Mucosa of stomach (tissue), 1 donor: ENCODE measurements around the gene TIFAB.

Source experiments
- H3K27me3 ChIP-seq: one replicate; pipeline ENCODE4 v1.7.0; 2013; ENCODE audit warnings: mild to moderate bottlenecking, low read length; ENCODE audit not compliant: control insufficient read depth, insufficient read depth
- H3K36me3 ChIP-seq: one replicate; pipeline ENCODE4 v1.7.0; 2013; ENCODE audit warnings: low read length; ENCODE audit not compliant: control insufficient read depth, insufficient read depth
- H3K4me1 ChIP-seq: one replicate; pipeline ENCODE4 v1.7.0; 2013; ENCODE audit warnings: mild to moderate bottlenecking, low read length; ENCODE audit not compliant: control insufficient read depth, insufficient read depth
- H3K4me3 ChIP-seq: one replicate; pipeline ENCODE4 v1.7.0; 2013; ENCODE audit warnings: low read length
- H3K9ac ChIP-seq: one replicate; pipeline ENCODE4 v1.7.0; 2013; ENCODE audit warnings: mild to moderate bottlenecking, low read length, moderate library complexity
- H3K9me3 ChIP-seq: one replicate; pipeline ENCODE4 v1.7.0; 2013; ENCODE audit warnings: mild to moderate bottlenecking, low read length, moderate library complexity; ENCODE audit not compliant: control insufficient read depth
- donor health status: Pancreatic carcinoma.

The TIFAB gene

DNA sequence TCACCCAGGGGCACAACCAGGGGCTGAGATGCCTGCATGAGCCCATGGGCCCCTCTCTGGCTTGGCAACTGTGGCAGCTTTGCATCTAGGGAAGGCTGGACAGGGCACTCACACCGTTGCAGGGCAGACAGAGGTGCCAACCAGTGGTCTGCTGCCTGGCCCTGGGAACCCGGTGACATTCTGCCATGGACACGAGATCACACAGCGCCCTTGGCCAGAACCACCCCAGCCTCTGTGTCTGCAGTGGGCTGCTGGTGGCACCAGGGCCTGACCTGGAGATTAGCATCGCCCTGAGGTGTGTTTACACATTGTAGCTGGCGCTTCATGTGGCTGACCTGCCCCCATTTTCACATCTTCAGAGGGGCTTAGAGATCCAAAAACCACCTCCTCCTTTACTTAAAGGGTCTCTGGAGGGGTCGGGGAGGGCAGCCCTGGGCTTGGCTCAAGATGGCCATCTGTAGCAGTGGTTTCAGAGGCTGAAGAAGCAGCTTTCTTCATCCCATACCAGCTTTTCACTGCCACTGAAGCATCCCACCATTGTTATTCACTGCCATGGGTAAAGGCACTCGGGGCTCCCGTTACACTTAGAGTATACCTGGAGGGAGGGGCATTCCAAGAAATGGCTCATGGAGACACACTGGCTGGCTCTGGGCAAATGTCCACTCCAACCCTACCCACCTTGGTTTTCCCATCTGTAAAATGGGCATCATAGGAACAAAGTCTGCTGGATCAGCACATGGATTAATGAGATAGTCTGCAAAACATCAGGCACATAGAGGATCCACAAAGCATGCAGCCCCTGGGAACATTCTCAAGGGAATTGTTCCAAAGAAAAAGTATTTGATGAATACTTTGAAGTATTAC, 16.5 kb downstream of the TIFAB start:
- H3K9ac ChIP-seq = no peak overlapping the region
- H3K4me1 ChIP-seq = peaks cover 9% of the 10 kb centered on the region
- H3K9me3 ChIP-seq = no peaks in the 10 kb centered on the region
- H3K4me3 ChIP-seq = no peak overlapping the region
- no peaks in the 10 kb centered on the region for H3K36me3 ChIP-seq
- H3K27me3 ChIP-seq = no peaks in the 10 kb centered on the region

GRCh38 chr5:135434591-135435466, 17.3 kb downstream of the TIFAB start:
- no peak overlapping the region for H3K4me3 ChIP-seq
- no peaks in the 10 kb centered on the region for H3K36me3 ChIP-seq
- H3K4me1 ChIP-seq = peaks cover 9% of the 10 kb centered on the region
- H3K9me3 ChIP-seq = no peaks in the 10 kb centered on the region
- H3K27me3 ChIP-seq = no peaks in the 10 kb centered on the region
- H3K9ac ChIP-seq = no peak overlapping the region

DNA sequence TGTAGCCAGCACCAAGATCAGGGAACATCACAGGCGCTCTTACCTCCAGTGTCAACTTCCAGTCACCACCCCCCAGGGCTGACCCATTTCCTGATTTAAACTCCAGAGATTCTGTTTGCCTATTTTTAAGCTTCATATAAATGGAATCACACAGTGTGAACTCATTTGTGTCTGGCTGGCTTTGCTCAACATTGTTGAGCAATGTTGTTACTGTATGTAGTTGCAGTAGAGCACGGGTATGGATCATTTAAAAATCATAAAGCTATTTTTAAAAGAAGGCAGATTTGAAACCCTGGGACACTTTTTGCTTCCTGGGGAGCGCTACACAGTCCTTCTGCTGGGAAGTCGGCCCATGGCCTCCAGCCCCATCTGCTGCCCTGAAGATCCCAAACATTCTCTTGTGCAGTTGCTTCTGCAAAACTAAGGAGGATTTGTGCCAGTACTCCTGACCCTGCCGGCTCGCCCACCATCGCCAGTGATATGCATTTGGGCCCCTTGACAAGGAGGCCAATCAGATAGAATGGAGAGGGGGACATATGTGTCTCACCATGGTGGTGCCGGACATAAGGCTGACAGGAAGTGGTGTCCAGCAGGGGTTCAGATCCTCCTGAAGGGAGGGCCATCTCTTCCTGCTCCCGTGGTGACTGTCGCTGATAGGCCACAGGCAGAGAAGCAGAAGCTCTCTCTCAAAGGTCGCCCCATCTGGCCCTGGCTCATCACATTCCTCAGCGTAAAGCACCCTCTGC, 18.3 kb downstream of the TIFAB start:
- no peak overlapping the region for H3K9ac ChIP-seq
- H3K4me3 ChIP-seq = no peak overlapping the region
- H3K9me3 ChIP-seq = no peaks in the 10 kb centered on the region
- H3K36me3 ChIP-seq = no peaks in the 10 kb centered on the region
- H3K27me3 ChIP-seq = no peaks in the 10 kb centered on the region
- H3K4me1 ChIP-seq = peaks cover 9% of the 10 kb centered on the region

- H3K4me3 ChIP-seq = no peak overlapping the region
- no peaks in the 10 kb centered on the region for H3K27me3 ChIP-seq
- no peak overlapping the region for H3K9ac ChIP-seq
- no peaks in the 10 kb centered on the region for H3K4me1 ChIP-seq
- no peaks in the 10 kb centered on the region for H3K36me3 ChIP-seq
- peaks cover 5% of the 10 kb centered on the region for H3K9me3 ChIP-seq
Observed at GRCh38 chr5:135432113-135432512, 20.0 kb downstream of the TIFAB start.

DNA sequence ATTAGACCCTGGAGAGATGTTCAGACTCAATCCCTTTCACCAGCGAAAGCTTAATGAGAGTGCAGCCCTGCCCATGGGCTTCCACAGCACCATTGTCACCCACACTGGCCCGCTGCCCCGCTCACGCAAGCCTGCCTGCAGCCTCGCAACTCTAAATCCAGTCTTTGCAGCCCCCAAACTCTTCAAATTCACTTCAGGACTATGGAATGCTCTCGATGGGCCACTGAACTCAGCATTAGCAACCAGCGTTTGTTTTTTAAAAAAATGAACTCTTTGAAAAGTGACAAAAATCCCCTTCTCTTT, 22.1 kb downstream of the TIFAB start:
- H3K4me3 ChIP-seq = no peak overlapping the region
- no peaks in the 10 kb centered on the region for H3K36me3 ChIP-seq
- H3K27me3 ChIP-seq = no peaks in the 10 kb centered on the region
- no peaks in the 10 kb centered on the region for H3K4me1 ChIP-seq
- H3K9me3 ChIP-seq = peaks cover 5% of the 10 kb centered on the region
- H3K9ac ChIP-seq = no peak overlapping the region

DNA sequence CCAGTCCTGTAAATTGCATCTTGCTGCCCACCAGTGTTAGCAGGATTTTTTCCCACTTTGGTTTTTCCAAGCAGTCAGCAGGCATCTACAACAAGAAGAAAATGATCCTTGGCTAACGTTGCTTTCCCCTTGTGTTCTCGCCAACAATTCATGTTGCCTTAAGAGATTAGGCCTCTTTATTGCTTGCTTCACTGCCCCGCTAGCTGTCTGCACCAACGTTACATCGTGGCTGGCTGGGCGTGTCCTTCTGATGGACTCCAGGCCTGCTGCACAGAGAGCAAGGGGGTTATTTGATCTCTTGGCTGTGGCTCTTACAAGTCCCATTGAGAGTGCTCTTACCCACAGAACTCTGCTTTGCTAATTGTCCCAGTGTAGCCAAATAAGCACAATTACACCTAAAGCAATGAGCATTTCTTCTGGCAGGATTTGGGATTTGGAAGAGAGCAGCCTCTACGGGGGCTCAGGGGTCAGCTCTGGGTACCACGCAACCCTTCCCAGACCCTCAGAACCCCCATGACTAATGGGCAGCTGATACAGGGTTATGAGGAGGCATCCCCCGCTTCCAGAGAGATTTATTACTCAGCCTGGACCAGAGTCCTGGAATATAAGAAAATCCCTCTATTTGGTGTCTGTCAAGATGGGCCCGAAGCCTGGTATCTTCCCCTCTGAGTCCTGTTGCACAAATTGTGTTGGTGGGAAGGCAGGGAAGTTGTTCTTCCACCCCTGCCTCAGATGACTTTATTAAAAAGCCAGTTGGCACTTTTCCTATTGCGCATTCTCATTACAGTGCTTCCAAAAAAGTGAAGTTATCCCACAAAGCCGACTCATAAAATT, 22.6 kb downstream of the TIFAB start:
- H3K4me1 ChIP-seq = no peaks in the 10 kb centered on the region

DNA sequence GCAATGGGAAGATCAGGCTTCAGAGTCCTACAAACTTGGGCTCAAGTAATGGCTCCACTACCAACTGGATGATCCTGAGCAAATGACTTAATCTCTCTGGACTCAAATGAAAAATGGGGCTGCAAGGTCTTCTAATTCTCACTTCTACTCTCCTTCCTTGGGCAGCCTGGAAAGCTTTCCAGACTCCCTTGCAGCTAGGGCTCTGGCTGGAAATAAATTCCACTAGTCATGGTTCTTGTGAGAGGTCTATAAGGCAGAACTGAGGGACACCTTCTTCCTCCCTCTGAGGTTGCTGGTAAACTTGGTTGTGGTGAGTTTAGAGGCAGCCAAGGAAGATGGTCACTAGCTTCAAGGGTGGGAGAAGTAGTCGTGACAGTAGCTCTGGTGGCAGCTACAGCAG, 23.6 kb downstream of the TIFAB start:
- no peaks in the 10 kb centered on the region for H3K36me3 ChIP-seq
- no peaks in the 10 kb centered on the region for H3K4me1 ChIP-seq
- no peak overlapping the region for H3K4me3 ChIP-seq
- H3K9me3 ChIP-seq = peaks cover 5% of the 10 kb centered on the region
- H3K27me3 ChIP-seq = no peaks in the 10 kb centered on the region
- no peak overlapping the region for H3K9ac ChIP-seq

More for the DNA sequence above, 22.6 kb downstream of the TIFAB start:
- H3K9ac ChIP-seq = no peak overlapping the region
- no peaks in the 10 kb centered on the region for H3K27me3 ChIP-seq
- H3K9me3 ChIP-seq = peaks cover 5% of the 10 kb centered on the region
- H3K36me3 ChIP-seq = no peaks in the 10 kb centered on the region
- no peak overlapping the region for H3K4me3 ChIP-seq

DNA sequence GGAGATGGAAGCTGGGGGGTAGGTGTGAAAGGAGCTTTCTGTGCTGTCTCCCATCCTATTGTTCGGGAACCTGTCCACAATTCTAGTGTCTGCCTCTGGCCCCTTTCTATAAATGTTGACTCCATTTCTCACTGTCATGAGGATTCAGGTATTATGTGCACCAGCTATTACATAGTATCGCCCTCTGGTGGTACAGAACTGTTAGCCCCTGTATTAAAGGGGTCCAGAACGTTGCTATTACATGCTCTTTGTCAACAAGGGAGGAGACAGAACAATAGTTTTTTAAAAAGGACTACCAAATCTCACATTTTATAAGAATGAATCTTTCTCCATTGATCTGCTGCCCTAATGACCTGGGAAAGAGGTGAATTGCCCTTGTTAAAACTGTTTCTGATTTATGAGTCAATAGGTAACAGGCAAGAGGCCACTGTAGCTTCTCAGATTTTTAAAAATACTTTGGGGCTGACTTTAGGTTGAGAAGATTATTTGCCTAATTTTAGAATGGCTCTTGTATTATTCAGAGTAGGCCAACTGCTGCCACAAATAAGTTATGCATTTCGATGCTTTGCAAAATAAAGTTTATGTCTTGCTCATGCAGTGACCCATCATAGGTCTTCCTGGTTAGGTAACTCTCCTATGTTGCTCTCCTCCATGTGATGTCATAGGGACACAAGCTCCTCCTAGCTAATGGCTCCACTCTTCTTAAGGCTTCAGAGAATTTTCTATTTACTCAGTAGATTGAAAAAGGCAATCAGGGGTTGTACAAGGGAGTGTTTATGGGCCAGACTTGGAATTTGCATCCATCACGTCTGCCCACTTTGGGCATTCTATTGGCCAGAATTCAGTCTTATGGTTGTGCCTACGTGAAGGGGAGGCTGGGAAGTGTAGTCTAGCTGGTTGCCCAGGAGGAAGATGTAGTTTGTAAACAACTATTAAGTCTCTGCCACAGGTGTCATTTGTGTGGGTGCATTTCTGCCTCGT, 25.8 kb downstream of the TIFAB start:
- Histone ChIP-seq H3K9ac (no peak overlapping the region), H3K4me1 (no peaks in the 10 kb centered on the region), H3K27me3 (no peaks in the 10 kb centered on the region), H3K36me3 (no peaks in the 10 kb centered on the region), H3K4me3 (no peak overlapping the region), H3K9me3 (peaks cover 5% of the 10 kb centered on the region)

GRCh38 chr5:135425641-135426040, 26.5 kb downstream of the TIFAB start:
- Histone ChIP-seq H3K4me3 (no peak overlapping the region), H3K9me3 (peaks cover 5% of the 10 kb centered on the region), H3K9ac (no peak overlapping the region), H3K27me3 (no peaks in the 10 kb centered on the region), H3K36me3 (no peaks in the 10 kb centered on the region), H3K4me1 (no peaks in the 10 kb centered on the region)

- Histone ChIP-seq H3K4me3 (no peak overlapping the region), H3K9me3 (peaks cover 5% of the 10 kb centered on the region), H3K36me3 (no peaks in the 10 kb centered on the region), H3K27me3 (no peaks in the 10 kb centered on the region), H3K4me1 (no peaks in the 10 kb centered on the region), H3K9ac (no peak overlapping the region)
Observed at GRCh38 chr5:135423846-135424168, 28.3 kb downstream of the TIFAB start.
